CD4-positive, alpha-beta T cell treated with Interleukin-6 at 100 ng/mL for 8 hours (primary cell): Measurements from ENCODE around the gene SCUBE1.
"Not testable (repeated sequence)": the region's sequence is repeated elsewhere in the genome, so short reads cannot be mapped to it uniquely, and the experiment has no call there.

Experiments
- DNase-seq: peaks from one replicate; pipeline ENCODE4 v3.0.0-alpha.2; 2020; ENCODE audit warnings: mixed read lengths, low spot score

SCUBE1 gene

DNA sequence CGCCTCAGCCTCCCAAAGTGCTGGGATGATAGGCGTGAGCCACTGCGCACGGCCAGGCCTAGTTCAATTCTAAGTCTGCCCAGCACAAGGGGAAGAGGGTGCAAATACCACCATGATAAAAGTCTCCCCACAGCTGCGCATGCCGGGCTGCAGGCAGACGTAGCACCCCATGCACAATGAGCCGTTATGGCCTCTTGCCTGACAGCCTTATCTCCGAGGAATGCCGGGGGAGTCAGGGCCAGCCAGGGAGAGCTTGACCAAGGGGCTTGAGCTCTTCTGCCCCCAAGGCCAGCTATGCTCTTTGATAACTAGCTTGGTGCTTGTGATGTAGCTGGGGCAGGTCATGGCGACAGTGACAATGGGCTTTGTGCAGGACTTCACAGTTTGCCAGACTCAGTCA, 13.7 kb upstream of the SCUBE1 start:
- DNase-seq = no peak

DNA sequence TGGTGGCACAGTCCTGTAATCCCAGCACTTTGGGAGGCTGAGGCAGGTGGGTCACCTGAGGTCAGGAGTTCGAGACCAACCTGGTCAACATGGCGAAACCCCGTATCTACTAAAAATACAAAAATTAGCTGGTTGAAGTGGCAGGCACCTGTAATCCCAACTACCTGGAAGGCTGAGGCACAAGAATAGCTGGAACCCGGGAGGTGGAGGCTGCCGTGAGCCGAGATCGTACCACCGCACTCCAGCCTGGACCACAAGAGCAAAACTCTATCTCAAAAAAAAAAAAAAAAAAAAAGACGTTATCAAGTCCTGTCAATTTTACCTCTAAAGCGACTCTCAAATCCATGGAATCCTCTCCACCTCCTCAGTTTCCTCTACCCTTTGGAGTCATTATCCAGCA, 12.5 kb upstream of the SCUBE1 start:
- DNase-seq = not testable (repeated sequence)

DNA sequence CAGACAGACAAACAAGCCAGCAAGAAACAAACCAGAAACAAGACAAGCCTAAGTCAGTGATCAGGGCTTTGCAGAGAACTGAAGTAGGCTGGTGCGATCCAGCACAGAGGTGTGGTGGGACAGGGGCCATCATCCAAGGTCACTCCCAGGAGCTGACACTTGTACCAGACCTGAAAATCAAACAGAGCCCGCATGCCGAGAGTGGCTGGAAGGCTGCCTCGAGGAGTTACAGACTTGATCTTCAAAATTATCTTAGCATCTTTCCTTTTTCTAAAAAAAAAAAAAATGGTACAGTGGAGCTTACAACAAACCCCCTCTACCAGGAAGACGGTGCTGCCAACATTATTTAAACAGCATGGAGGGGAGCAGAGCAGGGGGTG, 8.8 kb upstream of the SCUBE1 start:
- no peak for DNase-seq

DNA sequence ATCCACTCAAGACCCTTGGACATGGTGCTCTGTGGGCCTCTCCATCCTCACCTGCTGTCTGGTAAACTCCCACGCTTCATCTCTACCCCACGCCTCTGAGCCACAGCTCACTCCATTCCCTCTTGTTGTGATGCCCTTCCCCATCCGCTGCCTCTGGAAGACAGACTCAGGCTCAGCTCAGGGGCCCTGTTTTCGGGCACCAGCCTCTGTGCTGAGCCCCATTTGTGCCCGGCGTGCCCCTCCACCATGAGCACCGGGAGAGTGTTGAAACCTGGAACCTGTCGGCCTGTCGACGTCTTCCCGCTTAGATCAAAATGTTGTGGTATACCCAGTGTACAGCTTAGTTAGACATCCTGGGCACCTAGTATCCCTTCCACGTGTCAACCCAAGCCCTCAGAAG, 6.5 kb upstream of the SCUBE1 start:
- no peak for DNase-seq

DNA sequence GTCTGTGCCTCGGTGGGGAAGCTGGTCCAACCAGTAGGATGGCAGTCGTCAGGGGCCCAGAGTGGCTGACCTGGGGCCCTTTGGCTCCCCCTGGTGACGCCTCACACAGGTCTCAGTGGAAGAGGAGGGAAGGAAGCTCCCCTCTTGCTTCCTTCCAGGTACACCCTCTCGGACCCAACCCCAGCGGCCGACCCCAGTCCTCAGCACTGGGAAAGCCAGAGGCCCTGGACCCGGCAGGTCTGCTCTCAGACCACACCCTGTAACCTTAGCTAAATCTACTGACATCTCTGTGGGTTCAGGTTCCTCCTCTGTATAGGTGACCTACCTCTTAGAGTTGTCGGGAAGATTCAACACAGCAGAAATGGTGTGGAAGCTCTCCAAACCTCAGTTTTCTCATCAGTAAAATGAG, 3.4 kb upstream of the SCUBE1 start:
- DNase-seq = peak; percentile 50

DNA sequence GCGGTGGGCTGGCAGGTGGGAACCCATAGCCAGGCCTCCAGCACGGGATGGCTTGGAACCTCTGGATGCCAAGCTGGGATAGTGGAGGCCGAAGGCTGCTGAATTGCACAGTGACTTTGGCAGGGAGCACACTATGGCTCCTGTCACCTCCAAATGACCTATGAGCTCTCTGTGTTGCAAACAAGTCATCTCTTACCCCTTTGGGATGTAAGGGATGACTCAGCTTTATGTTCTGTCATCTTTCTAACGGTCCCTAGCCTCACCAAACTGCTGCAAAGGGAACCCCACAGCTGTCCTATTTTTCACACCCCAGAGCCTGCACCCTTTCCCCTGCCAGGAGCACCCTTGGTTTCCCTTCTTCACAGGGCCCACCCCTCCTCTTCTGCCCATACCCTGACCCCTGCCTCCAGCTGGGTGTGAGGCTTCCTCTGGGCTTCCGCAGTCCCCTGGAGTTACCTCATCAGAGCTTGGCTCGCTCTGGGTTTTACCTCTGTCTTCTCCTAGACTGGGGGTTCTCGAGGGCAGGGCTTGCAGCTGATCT, 2.7 kb upstream of the SCUBE1 start:
- DNase-seq = no peak

DNA sequence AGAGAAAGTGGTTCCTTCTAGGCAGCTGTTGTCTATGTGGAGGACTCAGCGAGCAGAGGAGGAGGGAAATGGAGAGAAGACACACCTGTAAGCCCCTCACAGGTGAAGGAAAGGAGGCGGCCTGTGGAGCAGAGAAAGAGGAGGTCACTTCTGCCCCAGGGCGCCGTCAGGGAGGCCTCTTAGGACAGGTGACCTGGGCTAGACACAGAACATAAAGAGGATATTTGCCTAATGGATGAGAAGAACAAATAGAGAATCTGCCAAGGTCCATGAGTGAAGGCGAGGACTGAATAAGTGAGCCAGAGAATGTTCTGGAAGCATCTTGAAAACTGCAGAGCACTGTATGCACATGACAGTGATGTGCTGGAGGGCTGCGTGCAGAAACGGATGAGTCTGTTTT, 2.2 kb upstream of the SCUBE1 start:
- DNase-seq = no peak

DNA sequence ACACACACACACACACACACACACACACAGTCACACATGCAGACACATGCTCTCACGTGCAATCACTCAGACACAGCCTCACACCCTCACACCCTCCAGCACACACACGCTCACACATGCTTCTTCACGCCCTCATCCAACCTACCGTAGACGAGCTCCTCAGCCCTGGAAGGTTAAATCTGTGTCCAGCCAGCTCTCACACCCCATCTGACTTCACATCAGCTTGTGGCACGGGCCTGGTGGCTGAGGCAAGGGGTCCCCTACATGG, 1.3 kb upstream of the SCUBE1 start:
- no peak for DNase-seq

DNA sequence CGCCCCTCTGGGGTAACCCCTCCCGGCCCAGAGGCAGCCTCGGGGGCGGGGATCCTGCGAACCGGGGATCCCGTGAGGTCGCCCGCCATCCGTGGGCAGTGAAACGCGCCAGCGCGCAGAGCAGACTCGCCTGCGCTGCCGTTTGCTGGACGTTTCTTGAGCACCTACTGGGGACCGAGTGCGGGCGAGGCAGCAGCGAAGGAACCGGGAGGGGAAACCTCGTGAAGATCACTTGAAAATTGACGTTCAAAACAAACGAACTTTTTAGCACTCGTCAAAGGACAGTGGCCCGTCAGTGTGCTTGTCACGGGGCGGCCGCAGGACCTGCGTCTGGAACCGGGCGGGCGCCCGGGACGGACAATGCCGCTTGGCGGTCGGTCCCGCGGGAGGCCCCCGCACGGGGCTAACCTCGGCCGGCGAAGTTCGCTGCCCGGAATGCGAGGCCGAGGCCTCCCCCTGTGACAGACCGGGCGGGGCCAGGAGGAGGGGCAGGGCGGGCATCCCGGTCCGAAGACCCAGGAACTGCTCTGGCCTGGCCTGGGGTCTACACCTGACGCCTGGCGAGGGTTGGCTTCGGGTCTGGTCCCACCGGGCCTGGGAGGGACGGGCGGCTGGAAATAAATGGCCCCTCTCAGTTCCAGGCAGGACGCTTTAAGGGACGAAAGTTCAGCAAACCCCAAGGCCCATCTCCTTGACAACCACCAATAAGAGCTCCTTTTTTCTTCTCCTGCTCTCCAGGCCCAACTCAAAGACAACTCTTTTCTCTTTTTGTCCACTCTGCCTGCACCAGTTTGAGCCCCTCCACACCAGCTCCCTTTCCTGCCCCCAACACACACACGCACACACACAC, 723 bp upstream of the SCUBE1 start:
- no peak for DNase-seq

DNA sequence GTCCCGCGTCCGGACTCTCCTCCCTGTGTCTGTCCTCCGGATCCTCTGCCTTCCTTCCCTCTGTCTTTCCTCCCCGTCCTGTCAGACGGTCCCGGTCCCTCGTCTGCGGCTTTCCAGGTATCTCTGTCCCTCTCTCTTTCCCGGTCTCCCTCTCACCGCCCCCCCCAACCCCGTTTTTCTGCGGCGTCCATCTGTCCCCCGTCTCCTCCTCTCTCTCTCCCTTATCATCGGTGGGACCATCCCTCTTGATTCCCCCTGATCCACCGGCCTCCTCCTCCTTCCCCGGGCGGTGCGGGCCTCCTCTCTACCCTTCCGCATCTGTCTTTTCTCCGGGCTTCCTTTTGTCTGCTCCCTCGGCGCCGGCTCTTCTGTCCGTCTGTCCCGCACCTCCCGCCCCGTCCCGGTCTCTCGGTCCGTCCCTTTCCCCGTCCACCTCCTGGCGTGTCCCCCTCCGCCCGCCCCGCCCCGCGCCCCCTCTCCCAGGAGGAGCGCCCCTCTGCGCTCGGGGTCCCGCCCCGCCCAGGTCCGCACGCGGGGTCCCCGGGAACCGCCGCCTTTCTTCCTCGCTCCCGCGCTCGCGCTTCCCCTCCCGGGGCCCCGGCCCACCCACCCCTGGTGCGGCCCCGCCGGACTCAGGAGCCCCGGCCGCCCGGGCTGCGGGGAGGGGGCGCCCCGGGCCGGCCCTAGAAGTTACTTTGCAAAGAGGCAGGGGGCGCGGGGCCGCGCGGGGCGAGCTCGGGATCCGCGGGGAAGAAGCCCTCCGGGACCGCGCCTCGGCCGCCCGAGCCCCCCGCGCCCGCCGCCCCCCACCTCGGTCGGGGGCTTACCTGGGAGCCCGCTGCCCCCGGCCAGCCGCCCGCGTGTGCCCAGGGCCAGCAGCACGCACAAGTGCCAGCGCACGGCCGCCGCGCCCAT, 568 bp downstream of the SCUBE1 start:
- no peak for DNase-seq

DNA sequence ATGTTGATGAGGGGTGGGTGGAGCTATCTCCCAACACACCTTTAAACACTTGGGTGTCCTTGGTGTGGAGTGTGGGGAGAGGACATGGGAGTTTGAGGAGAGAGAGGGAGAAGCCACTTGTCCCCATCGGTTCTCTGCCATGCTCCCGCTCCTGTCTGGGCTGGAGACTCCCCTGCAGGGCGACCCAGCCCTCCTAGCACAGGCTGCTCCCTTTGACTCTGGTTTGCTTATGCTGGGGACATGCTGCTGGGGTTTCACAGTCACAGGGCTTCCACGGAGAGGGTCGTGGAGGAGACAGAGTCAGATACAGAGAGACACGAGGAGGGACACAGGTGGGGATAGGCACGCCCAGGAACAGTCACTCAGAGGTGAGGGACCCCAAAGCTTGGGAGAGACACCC, 1.6 kb downstream of the SCUBE1 start:
- DNase-seq = no peak

DNA sequence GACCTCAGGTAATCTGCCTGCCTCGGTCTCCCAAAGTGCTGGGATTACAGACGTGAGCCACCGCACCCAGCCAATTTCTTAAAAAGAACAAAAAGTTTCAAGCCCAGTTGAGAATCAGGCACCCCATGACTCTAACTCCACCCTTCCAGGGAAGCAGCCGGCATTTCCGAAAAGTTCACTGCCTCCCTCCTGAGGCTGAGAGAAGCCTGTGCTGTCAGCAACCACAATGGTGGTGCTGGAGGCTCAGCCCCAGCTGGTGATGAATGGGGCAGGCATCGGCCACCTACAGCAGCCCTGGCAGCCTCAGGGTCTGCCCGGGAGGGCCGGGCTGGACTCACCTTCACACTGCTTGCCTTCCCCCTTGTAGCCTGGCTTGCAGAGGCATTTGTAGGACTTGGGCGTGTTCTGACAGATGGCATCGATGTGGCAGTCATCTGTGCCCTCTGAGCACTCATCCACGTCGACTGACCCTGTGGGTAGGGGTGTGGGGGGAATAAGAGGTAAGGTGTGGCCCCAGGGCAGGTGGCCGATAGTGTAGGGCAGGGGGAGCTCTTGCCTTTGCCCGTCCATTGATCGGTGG, 4.3 kb downstream of the SCUBE1 start:
- DNase-seq = no peak

DNA sequence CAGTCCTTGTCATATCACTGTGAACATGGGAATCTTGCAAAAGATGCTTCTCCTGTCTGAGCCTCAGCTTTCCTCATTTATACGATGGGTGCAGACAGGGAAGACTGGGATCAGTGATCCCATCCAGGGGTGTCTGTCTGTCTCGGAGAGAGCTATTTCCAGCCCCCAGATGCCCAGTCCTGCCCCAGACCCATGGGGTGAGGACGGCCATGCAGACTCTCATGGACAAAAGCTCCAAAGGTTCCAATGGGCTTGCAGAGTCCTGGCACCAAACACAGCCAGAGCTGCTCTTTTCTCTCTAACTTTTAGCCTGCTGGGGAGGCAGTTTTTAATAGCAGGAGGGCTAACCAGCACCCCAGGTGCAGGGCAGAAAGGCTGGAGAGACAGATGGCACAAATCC, 5.2 kb downstream of the SCUBE1 start:
- DNase-seq = no peak

DNA sequence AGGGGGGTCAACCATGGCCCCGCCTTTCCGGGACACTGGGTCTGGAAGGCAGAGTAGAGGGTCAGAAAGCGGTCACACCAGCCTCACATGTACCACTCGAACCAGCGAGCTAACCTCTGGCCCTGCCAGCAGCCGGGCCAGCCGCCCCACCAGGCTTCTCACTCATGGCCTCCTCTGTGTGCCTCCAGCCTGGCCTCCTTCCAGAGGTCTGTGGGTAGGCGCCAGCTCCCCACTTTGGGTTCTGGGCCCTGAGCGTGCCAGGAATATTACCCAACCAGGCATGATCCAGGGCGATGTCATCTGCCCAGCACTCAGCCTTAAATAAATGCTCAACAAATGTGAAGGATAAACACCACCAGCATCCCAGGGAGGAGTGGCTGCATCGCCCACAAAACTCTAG, 5.8 kb downstream of the SCUBE1 start:
- DNase-seq = no peak

DNA sequence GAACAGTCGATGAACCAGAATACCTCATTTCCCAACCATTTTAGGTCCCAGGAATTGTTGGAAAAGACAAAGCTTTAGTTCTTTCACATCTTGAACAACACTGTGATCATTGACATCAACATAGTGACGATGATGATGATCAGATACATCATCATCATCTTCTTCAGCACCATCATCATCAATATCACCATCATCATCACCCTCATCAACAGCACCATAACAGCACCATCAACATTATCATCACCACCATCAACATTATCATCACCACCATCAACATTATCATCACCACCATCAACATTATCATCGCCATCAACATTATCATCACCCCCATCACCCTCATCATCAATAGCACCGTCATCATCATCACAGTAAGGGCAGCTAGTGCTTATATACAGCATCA, 8.8 kb downstream of the SCUBE1 start:
- no peak for DNase-seq

DNA sequence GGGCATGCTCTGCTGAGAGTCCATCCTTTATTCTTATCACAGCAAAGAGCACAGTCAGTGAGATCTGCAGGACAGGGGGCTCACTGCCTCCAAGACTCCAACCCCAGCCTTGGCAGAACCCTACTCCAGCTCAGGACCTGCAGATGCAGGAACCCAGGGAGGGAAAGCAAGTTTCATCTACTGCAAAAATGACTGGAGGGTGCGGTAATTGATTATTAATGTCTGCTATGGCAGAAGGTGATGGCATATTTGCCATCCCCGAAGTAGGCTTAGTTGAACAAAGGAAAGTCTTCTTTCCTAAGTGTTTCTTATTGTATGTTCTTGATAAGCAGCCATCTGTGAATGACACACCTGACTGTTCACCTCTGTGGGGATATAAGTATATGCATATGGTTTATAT, 9.2 kb downstream of the SCUBE1 start:
- no peak for DNase-seq

DNA sequence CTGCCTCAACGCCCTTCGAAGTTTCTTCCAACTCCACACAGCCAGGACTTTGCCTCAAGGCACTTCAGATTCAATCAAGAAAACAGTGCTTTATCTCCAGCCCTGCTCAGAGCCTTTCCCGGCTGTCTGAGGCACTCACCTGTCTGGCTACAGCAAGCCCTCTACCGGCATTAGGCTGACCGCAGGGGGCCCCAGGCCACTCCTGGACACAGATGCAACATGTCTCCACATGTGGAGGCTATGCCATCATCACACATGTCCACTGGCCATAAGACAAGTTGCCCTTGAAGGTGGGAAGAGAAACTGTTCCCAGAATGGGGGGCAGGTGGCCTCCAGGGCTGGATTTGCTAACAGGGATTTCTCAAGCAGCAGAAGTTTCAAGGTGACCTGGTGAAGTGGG, 10.0 kb downstream of the SCUBE1 start:
- no peak for DNase-seq

DNA sequence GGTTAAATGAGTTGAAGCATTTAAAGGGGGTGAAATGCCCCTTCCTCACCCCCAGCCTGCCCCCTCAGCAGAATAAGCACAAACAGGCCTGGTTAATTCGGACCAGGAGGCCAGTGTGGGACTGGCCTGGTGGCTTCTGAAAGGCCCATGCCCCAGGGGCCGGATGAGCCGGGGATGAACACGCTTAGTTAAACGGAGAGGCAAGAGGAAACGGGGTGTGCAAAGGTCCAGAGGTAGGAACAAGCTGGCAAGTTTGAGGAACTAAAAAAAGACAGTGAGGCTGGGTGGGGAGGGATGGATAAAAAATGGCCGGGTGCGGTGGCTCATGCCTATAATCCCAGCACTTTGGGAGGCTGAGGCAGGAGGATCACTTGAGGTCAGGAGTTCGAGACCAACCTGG, 11.5 kb downstream of the SCUBE1 start:
- DNase-seq = no peak

DNA sequence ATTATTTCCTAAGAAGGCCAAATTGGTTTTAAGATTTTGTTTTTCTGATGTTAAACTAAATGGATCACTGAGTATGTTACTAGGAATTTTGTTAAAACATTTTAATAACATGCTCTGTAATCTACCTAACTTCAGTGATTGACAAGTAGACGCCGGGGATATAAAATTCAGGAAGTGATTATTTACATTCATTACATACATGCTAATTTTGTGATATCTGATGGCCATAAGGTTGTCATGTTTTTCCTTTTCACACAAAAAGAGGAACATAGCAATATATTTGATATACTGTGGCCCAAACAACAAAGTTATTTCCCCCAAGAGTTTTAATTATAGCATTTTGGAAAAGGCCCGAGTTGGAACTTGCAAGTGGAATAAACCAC, 12.1 kb downstream of the SCUBE1 start:
- DNase-seq = no peak

DNA sequence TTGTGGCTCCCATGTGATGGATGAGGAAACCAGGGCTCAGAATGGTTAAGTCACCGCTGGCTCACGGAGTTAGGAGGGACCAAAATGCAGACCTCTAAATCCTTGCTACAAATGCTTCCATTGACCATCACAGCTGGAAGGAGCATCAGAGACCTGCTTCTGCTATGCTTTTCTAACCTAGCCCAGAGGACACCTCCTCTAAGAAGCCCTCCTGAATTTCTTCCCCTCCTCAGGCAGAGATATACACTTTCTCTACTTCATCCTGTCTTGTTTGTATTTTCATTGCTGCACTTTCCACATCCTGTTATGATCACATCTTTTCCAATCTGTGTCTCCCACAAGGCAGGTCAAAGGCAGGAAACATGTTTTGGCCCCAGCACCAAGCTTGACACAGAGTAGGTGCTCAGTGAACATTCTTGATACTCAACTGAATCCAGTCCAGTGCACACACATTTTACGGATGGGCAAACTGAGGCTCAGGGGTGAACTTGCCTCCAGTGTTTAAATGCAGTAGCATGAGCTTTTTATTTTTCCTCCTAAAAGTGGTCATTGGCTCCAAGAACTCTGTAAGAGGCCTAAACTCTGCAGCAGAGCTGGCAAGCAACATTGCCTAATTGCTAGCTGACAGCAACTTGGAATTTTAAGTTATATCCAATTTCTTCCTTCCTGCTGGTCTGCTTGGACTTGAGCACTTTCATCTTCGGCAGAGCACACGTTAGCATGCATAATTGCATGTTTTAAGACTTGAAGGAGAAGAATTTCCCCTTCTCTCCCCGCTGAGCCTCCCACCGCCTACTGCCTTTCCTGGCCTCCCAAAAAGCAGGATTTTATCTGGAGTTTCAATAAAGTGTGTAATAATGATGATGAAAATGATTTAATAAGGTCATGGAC, 12.7 kb downstream of the SCUBE1 start:
- no peak for DNase-seq

DNA sequence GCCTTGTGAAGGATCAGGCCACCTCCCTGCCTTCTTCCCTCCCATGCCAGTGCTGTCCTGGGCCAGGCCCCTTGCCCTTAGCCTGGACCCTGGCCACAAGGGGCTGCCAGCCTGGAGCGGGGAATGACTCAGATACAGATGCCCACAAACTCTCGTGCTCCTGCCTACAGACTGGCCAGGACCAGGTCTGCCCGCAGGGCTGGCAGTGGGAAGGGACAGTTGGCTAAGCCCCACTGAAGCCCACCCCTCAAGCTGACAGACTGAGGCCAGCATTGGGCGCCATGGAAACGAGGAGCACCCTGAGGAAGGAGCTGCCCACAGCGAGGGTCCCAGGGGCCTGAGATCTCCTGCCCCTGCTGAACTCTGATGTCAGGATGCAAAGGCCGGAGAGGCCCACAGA, 14.1 kb downstream of the SCUBE1 start:
- no peak for DNase-seq

DNA sequence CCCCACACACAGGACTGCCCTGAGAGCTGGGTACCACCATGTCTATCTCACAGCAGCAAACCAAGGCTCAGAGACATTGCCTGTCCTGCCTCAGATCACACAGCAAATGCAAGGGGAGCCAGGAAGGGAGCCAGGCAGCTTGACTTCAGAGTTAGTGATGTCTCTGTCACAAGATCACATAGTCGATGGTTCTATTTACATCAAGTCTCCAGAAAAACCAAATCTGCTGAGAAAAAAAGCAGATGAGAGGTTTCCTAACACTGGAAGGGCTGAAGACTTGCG, 16.1 kb downstream of the SCUBE1 start:
- DNase-seq = no peak
